ENCODE data around the gene WDFY4.

- TF ChIP-seq CTCF (IDR thresholded peaks at IDR 0.05; ENCODE audit: insufficient read depth, low read depth, low read length) (no peak), EZH2 (IDR thresholded peaks at IDR 0.05; ENCODE audit: insufficient read depth, low read length) (no peak)
Observed at GRCh38 chr10:48651839-48652238, 32.8 kb upstream of the WDFY4 start.

Data from astrocyte (in vitro differentiated cells and primary cell).